GM18519 (cell line): Measurements from ENCODE around the gene ANKK1.

Experiments used
- ATAC-seq: cut with Tn5 transposase; IDR thresholded peaks from one replicate; pipeline ENCODE4 v1.9.1; 2021; ENCODE audit warnings: mild to moderate bottlenecking, moderate library complexity; ENCODE audit not compliant: unreplicated experiment, low FRiP score

ANKK1 gene

GRCh38 chr11:113387605-113388211 is at the start of gene ANKK1:
TSS of gene ANKK1 (plus strand) at chr11:113387779. CDS start at chr11:113387885, 106 bp downstream.
- ATAC-seq: no peak

GRCh38 chr11:113338730-113339129 is 48.8 kb upstream of the ANKK1 start:
- no peak for ATAC-seq

- ATAC-seq: no peak
Observed at GRCh38 chr11:113339929-113340589, 47.5 kb upstream of the ANKK1 start.

GRCh38 chr11:113341388-113342165 is 46.0 kb upstream of the ANKK1 start:
- no peak for ATAC-seq

GRCh38 chr11:113345978-113346377 is 41.6 kb upstream of the ANKK1 start:
- no peak for ATAC-seq

- no peak for ATAC-seq
Observed at GRCh38 chr11:113349528-113349927, 38.1 kb upstream of the ANKK1 start.

- no peak for ATAC-seq
Observed at GRCh38 chr11:113350336-113351067, 37.1 kb upstream of the ANKK1 start.

- no peak for ATAC-seq
Observed at GRCh38 chr11:113351068-113351450, 36.5 kb upstream of the ANKK1 start.

- no peak for ATAC-seq
Observed at GRCh38 chr11:113351480-113351879, 36.1 kb upstream of the ANKK1 start.

- no peak for ATAC-seq
Observed at GRCh38 chr11:113356203-113356602, 31.4 kb upstream of the ANKK1 start.

- ATAC-seq: no peak
Observed at GRCh38 chr11:113363406-113363805, 24.2 kb upstream of the ANKK1 start.

GRCh38 chr11:113363996-113364641 is 23.5 kb upstream of the ANKK1 start:
- ATAC-seq: no peak

- no peak for ATAC-seq
Observed at GRCh38 chr11:113365895-113366294, 21.7 kb upstream of the ANKK1 start.

GRCh38 chr11:113369411-113369810 is 18.2 kb upstream of the ANKK1 start:
- ATAC-seq: no peak

- ATAC-seq: no peak
Observed at GRCh38 chr11:113370634-113371033, 16.9 kb upstream of the ANKK1 start.

GRCh38 chr11:113372309-113372708 is 15.3 kb upstream of the ANKK1 start:
- no peak for ATAC-seq

GRCh38 chr11:113373306-113373705 is 14.3 kb upstream of the ANKK1 start:
- no peak for ATAC-seq

GRCh38 chr11:113373981-113374560 is 13.5 kb upstream of the ANKK1 start:
- ATAC-seq: no peak

- no peak for ATAC-seq
Observed at GRCh38 chr11:113375402-113375801, 12.2 kb upstream of the ANKK1 start.

GRCh38 chr11:113376156-113376555 is 11.4 kb upstream of the ANKK1 start:
- ATAC-seq: no peak
